SIG-M5 treated with dmso at 0.1 percent for 504 hours (cell line): ENCODE results near the gene RAD51B.

Experiments
- DNase-seq: peaks from one replicate; lab custom pipeline; 2025; ENCODE audit not compliant: unreplicated experiment; lab: John Stamatoyannopoulos, UW

RAD51B gene

DNA sequence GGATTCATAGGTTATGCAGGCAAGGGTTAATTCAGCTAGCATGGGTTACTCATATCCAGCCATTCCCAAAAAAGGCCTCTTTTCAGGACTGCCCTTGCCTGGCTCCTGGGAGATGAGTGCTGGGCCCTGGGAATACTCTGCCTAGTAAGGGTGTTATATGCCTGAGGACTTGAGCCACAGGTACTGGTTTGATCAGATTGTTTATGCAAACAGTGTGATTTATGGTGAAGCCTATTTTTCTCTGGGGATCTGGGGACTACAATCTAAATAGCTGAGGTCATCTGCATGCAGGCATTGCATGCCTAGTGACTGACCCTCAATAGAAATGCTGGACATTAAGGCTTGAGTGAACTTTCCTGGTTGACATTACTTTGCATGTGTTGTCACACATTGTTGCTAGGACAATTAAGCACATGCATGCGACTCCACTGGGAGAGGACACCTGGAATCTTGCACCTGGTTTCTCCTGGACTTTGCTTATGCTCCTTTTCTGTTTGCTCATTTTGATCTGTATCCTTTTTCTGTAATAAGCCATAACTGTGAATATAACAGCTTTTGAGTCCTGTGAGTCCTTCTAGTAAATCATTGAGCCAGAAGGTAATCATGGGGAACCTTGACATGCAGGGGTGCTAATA is 73.0 kb downstream of the RAD51B start:
- no peak for DNase-seq

DNA sequence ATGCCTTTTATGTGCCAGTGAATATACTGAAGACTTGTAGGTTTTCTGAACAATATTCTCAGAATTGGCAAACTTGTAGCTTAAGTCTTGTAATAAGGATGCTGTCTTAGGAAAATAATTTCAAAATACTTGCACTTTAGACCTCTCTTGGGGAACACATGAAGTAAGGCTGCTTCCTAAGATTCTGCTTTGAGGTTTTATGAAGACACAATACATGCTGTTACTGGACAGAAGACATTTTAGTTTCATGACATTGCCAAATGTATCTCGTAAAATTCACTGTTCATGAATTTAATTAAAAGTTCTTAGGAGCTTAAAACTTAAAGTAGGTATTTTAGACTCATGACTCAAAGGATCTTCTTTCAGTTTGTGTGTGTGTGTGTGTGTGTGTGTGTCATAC is 80.7 kb downstream of the RAD51B start:
- DNase-seq, result peak; percentile 17

DNA sequence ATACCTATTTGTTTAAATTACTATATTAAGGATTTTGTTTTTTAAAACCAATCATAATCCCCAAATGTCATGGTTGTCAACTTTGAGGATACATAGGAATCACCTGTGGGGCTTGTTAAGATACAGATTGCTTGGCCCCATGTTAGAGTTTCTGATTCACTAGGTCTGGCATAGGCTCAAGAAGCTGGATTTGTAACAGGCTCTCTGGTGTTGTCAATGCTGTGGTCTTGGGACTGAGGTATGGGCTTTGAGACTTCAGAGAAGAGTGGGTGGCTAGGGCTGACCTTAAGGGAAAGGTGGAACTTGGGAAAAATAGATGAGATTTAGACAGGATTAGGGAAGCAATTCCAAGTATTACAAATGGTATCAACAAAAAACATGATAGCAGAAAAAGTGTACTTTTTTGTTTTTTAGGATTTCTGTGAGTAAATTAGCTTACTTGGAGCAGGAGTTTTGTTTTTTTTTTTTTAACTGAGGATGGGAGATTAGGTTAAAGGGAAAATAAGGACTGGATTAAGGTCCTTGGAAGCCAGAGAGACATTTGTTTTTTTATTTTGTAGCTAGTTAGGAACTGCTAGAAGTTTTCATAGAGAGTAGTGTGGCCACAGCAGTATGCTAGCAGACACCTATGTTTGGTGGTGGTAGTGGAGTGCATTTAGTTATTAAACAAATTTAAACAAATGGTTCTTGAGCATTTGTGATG is 88.6 kb downstream of the RAD51B start:
- DNase-seq, result no peak

DNA sequence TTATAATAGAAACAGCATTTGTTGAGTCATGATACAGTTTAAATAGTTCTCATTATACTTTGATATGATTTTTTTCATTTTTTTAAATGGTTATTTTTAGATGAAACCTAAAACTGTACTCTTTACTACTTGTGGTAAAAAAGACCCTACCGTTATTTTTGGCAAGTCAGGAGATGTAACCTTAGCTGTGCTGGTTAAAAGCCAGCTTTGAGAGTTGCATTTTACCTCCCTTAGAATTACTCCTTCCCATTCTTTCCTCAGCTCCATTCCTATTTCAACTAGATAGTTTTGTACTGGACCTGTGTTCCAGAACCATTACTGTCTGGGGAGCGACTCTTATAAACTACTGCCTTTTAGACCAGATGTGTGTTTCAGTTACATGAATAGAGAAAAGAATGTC is 92.0 kb downstream of the RAD51B start:
- DNase-seq, result no peak

DNA sequence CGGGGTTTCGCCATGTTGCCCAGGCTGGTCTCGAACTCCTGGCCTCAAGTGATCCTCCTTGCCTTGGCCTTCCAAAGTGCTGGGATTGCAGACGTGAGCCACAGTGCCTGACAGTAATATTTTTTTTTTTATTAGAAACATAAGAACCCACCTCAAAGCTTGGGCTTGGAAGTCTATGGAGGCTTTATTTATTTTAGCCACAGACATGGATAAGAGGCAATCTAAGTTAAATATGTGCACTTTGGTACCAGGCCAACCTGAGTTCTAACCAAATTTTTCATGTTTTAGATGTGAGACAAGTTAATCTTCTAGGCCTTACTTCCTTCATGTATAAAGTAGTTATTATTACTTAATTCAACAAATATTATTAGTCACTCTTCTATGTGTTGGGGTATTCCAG is 96.9 kb downstream of the RAD51B start:
- no peak for DNase-seq

DNA sequence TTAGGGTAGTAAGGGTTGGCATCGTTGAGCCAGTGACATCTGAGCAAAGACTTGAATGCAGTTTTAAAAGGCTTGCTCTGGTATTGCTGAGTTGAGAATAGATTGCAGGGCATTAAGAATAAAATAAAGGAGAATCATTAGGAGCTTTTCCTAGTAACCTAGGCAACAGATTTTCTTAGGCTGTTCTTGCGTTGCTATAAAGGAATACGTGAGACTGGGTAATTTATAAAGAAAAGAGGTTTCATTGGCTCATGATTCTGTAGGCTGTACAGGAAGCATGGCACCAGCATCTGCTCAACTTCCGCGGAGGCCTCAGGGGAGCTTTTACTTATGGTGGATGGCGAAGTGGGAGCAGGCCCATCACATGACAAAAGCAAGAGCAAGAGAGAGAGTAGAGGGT is 97.4 kb downstream of the RAD51B start:
- no peak for DNase-seq

DNA sequence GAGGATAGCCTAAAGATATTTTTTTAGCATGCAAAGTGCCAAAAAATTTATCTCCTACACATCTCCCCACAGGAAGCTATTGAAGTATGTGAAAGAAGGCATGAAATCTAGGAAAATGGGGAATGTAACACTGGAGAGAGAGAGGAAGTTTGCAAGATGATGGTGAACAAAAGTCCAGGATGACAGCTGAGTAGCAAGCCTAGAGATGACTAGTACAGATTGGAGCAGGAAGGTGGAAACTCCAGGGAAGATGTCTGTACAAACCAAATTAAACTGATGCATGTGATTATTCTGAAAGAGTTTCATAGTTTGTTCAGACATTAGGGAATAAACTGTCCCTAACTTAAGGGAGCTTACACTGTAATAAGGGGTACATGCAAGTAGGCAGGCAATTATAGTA is 99.3 kb downstream of the RAD51B start:
- DNase-seq, result no peak

DNA sequence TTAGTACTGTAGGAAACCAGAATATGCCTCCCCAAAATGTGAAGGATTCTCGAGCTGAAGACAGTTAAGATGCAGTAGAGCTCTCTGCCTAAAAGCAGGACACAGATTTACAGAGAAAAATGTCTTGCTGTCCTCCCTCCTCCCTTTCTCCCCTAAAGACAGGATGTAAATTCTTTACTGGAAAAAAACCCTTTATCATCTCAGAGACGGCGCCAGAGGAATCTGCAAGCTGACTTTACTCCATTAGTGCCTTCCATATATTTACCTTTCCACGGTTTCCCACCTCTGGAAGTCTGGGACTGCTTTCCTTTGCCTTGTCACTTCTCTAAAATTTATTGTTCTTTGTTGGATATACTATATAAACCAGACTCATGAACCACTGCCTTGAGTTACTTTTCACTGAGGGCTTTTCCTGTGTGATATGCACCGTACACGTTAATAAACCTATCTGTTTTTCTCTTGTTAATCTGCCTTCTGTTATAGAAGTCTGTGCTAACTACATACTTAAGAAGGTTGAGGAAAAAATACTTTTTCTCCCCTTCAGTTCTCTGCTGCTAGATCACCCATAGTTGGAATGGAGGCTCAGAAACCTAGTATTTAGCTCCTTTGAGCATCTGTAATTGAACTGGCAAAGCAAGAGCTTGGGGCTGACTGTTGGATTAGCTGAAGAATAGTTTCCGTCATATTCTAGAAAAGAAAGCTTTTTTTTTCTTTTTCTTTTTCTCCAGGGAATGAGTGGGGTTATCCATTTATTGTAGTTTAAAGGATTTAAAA is 99.9 kb downstream of the RAD51B start:
- DNase-seq, result no peak

DNA sequence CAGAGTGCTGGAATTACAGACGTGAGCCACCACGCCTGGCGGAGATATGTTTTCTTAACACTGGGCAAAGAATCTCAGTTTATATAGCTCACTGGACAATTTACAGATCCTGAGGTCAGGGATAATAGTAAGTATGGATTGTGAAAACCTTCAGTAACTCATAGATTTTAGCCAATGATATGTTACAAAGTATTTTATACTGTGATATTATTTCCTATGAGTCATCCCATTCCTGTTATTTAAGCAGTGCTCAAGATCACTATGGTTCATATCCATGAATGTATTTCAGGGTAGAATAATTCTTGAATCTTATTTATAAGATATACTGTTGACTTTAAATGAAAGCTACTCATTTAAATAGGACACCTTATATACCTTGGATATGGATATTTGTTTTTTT is 107.2 kb downstream of the RAD51B start:
- DNase-seq, result no peak

DNA sequence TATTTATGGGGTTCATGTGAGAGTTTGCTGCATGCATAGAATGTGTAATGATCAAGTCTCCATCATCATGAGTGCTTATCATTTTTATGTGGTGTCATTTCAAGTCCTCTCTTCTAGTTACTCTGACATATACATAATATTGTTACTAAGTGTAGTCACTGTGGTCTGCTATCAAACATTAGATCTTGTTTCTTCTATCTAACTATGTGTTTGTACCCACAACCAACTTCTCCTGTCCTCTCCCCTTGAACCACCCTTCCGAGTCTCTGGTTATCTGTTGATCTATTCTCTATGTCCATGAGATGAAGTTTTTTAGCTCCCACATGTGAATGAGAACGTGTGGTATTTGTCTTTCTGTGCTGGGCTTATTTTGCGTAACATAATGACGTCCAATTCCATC is 107.7 kb downstream of the RAD51B start:
- DNase-seq, result no peak

DNA sequence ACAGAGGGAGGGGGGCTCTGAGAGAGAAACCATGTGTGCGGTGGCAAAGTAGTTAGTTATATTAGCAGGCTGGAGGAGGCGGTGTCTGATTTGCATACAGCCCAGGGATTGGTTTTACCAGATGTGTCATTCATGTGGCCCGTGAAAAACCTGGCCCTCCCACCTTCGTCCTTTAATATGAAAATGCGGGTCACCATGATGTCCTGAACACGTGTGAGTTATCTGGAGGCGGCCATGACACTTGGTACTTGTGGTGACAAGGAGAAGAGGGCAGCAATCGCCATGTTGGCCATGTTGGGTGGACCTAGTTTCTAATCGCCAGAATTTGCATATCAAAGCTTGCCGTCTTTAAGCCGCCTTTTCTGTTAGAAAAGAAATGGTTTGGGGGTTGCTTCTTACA is 108.8 kb downstream of the RAD51B start:
- DNase-seq, result no peak

DNA sequence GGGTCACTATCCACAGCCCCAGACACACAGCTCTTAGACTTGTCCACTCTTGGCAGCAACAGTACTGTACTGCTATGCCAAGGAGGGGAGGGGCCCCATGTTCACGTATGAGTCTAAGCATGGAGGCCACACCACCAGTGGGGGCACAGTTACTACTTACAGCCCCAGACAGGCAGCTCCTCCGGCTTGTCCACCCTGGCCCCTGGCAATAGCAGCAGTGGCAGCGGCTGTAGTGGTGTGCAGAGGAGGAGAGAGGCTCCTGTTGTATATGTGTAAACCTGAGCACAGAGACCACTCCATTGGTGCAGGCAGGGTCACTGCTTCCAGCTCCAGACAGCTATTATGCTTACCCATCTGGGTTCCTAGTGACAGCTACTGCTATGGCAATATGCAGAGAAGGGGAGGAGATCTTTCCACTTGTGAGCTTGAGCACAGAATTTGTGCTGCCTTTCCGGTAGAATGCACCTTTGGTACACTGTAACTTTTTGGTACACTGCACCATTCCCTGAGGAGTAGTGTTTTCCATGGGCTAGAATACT is 113.2 kb downstream of the RAD51B start:
- DNase-seq, result no peak

DNA sequence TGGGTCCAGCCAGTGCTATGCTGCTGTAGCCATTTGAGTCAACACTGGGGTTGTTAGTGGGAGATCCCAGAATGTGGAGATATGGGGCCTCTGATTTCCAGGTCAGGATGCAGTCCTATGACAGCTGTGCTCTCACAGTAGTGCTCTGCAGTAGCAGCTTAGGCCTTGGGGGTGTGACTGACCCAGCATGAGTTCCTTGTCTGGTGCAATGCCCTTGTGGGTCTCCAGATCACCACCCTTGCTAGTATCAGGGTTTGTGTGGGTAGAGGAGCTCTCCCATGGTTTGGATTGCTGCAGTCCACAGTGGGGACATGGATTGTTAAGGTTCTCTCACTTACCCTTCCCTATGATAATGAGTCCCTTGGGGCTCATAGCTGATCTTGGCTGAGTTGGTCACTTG is 113.7 kb downstream of the RAD51B start:
- no peak for DNase-seq

DNA sequence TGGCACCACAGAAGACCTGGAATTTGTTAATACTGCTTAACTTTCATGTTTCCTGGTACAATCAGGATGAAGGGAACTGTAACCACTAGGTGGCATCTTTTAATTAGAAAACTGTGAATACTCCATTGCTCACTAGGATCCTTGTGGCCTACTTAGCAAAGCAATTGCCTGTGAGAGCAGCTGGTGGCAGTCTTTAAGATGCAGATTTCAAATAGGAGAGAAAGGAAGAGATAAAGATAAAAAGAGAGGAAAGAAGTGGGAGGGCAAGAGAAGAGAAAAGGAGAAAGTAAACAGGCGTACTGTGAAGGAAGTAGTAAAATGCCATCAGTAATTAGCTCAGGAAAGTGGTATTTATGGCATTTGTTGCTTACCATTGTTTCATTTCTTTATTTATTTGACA is 114.5 kb downstream of the RAD51B start:
- peak; percentile 85 for DNase-seq

DNA sequence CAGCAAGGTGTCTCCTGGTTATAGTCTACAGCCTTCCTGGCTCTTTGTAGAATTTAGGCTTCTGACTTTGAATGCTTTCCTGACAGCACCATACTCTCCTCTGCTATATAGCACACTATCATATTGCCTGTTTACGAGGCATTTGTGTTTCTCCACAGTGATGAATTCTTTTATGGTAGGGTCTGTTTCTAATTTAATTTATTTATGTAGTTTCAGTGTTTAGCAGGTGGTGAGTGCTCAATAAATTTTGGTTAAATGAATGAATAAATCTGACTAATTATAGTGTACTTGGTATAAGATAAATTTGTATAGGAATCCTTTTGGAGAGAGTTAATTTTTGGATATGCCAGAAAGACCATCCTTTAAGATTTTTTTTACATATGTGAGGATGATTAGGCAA is 115.3 kb downstream of the RAD51B start:
- DNase-seq, result no peak

DNA sequence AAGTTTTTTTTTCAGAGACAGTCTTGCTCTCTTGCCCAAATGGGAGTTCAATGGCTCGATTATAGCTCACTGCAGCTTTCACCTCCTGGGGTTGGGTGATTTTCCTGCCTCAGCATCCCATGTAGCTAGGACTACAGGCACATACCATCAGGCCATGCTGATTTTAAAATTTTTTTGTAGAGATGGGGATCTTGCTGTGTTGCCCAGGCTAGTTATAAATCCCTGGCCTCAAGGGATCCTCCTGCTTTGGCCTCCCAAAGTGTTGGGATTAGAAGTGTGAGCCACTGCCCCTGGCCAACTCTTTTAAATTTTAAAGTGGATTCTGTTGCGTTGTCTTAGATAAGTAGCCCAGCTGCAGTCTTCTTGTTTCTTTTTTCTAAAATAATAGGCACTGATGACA is 115.8 kb downstream of the RAD51B start:
- DNase-seq, result no peak

DNA sequence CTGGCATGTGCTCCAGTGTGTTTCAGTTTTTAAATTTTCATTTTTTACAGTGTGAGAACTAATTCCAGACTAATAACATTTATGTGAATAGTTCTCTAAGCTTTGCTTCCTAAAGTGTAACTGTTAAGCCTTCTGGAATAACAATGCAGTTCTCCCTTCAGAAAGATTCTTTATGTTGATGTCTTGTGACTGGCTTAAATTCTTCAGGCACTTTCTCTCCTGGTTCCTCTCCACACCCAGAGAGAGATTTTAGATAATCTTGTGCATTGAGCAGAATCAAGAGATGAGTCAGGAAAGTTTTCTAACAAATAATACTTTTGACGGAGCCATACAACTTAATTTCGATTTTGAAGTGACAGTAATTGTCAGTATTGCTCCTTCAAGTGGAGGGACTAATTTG is 118.5 kb downstream of the RAD51B start:
- DNase-seq, result no peak

DNA sequence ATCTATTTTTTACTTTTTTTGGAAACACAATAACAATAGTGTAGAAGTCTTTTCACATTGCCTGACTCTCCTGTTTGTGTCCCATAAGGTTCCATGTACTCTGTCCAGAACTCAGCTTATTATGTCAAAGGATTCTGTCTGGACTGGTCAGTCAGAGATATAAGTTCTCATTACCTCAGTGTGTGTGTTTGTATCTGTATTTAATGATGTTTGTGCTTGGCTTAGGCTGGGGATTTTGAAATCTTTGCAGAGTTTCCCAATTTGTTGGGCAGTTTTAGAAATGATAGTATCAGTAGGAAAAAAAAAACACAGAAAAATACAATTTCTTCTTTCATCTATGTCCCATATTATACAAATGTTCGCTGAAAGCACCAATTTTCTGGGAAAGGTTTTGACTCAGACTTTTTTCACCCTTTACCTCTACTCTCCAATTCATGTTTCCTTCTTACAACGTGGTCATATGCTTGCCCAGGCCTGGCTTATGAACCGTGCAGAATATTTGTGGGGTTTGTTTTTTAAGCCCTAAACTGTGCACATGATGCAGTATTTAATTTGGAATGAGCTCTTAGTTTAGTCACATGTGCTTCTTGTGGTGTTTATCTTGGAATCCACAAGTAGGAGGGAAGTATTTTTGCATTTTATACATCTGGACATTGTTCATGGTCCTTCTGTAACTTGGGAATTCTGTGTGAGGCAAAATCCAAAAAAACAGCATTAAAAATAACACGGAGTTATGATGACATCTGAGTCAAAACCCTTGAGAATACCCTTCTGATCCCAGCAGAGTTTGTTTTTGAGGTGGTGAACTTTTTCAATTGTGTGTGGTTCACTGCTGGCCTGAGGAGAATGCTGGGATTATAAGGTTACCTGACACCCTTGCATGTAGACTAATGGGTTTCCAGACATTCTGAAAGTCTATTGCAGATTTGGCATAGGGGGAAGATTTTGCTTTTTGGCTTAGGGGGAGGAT is 121.2 kb downstream of the RAD51B start:
- DNase-seq, result no peak

DNA sequence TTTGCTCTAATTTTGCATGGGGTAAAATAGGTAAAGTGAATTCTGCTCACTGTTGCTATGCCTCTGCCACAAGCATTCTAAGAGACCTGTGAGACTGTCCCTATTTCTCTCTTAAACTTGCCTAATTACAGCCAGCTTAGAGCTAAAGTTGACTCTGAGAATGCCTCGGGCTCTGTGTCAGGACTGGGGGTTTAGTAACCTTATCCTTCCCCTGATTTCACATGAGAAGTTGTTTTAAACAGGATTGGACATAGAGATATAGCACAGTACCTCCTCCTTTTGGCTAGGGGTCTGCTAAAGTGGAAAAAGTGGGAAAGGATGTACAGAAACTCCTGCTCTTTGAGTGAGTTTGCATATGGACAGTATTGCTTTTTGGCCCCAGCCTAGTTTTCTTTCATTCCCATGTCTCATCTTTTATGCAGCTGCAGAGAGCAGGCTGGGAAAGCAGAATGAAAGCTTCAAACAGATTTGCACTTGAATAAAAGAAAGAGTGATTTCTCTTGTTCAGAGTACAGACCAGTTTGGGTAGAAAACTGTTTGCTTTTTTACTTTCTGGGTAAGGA is 122.0 kb downstream of the RAD51B start:
- no peak for DNase-seq

DNA sequence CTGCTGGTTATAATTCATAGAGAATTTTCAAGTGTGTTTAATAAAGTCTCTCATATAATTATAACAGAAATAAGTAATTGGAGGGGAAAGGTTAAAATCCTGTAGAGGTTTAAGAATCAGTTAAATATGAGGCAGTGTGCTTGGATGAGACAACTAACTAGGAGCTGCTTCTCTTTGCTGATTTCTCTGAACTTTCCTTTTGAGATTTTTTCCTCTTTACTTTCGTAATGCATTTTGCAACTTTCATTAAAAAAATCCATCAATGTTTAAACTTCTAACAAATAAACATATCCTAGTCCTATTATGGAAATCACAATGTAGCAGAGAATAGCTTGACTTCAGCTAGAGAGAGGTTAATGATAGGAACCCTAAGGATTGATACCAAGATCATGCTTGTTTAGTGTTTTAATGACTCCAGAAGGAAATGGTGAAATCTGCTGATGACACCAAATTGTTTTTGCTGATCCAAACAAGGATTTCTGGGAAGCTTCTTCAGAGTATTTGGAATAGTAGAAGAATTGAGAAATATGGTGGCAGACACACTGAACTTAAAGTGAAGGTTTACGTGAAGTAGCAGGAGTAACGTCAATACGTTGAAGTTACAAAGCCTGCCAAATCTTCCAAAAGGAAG is 122.6 kb downstream of the RAD51B start:
- no peak for DNase-seq
